Sigmoid colon (tissue), 4 donors: ENCODE results near the gene ERRFI1.

Experiments
- EP300 ChIP-seq, 4 donors: sonication (generic); formaldehyde crosslinking; IDR thresholded peaks; one replicate each; pipeline ENCODE4 v1.6.1; 2017; ENCODE audit warnings: antibody characterized with exemption in 4 of 4
- POLR2A ChIP-seq, 2 donors: fragments of 450-650 bp; IDR thresholded peaks; one replicate each; pipeline ENCODE4 v1.6.1; 2016; ENCODE audit warnings: antibody characterized with exemption in 2 of 2, mild to moderate bottlenecking in 2 of 2, moderate library complexity in 2 of 2
- POLR2AphosphoS5 ChIP-seq, 4 donors: sonication (generic); formaldehyde crosslinking; IDR thresholded peaks; one replicate each; pipeline ENCODE4 v1.6.1; 2017; ENCODE audit warnings: antibody characterized with exemption in 4 of 4
- TF ChIP-seq, protein P1 (sequence below), 4 experiments: fragments of 450-650 bp in 3 of 4; fragments of 200-600 bp in 1 of 4; IDR thresholded peaks; one replicate each; pipeline ENCODE4 v1.5.1; 2016 to 2019; ENCODE audit warnings: antibody characterized with exemption in 4 of 4, mild to moderate bottlenecking in 3 of 4, moderate library complexity in 2 of 4

- TF ChIP-seq EP300 (IDR thresholded peaks at IDR 0.05): no peak
- TF ChIP-seq, protein P1, sequence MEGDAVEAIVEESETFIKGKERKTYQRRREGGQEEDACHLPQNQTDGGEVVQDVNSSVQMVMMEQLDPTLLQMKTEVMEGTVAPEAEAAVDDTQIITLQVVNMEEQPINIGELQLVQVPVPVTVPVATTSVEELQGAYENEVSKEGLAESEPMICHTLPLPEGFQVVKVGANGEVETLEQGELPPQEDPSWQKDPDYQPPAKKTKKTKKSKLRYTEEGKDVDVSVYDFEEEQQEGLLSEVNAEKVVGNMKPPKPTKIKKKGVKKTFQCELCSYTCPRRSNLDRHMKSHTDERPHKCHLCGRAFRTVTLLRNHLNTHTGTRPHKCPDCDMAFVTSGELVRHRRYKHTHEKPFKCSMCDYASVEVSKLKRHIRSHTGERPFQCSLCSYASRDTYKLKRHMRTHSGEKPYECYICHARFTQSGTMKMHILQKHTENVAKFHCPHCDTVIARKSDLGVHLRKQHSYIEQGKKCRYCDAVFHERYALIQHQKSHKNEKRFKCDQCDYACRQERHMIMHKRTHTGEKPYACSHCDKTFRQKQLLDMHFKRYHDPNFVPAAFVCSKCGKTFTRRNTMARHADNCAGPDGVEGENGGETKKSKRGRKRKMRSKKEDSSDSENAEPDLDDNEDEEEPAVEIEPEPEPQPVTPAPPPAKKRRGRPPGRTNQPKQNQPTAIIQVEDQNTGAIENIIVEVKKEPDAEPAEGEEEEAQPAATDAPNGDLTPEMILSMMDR (IDR thresholded peaks at IDR 0.05): no peak
- TF ChIP-seq POLR2AphosphoS5 (IDR thresholded peaks at IDR 0.05): no peak
- no peak for TF ChIP-seq POLR2A (IDR thresholded peaks at IDR 0.05)
These were observed 55.1 kb downstream of the ERRFI1 start for GRCh38 chr1:7971024-7971423.
